ENCODE measurements around the gene DYNLT4. TPM values are rescaled to one million over a fixed set of nuclear protein-coding genes. Genes with fewer than 3 reads are reported as not detected.

Gene DYNLT4
- total and polyA plus RNA-seq, 2 donors (not counting 3 experiments of a cell fraction or from before 2014, with no cell fraction given): 0.46 to 0.62 TPM

- no TSS peak for BruUV-seq (replicated peaks)
- no peak overlapping the region for H3K9ac ChIP-seq (replicated peaks; ENCODE audit: extremely low read depth, insufficient read depth, low read length)
- ChIA-PET POLR2A (no interaction called here), CTCF (interaction anchor here (2.5 kb wide), 1 partner anchor 32 kb away, joined by 9 read pairs; the partner anchor contains the start of gene PLK3)
- TF ChIP-seq MAX (IDR thresholded peaks at IDR 0.05; ENCODE audit: insufficient read depth, insufficient read length): no peak
- FAIRE-seq: no peak
- no peak overlapping the region for H2AFZ ChIP-seq (ENCODE audit: low read depth, low read length)
- no peaks in the 10 kb centered on the region for H3K36me3 ChIP-seq (ENCODE audit: control insufficient read depth in 2 of 2, extremely low read depth in 1 of 2, insufficient read depth in 2 of 2, low read length in 2 of 2)
- H3K9me1 ChIP-seq (replicated peaks; ENCODE audit: control insufficient read depth, extremely low read depth, insufficient read depth, low read length): no peaks in the 10 kb centered on the region
- H3K4me1 ChIP-seq (ENCODE audit: control insufficient read depth, extremely low read depth, insufficient read depth, low read length): no peaks in the 10 kb centered on the region
- intact Hi-C loops (cut with micrococcal nuclease) (loop anchor here (10.0 kb wide), 1 partner anchor 663 kb away; the partner anchor contains the start of gene TESK2), dilution Hi-C loops (cut with MboI; ENCODE audit: extremely low pct_ligation_motif_present, low sequenced_read_pairs) (no loop called here)
- no peak for DNase-seq (ENCODE audit: low read depth, low spot score)
- H3K4me3 ChIP-seq (replicated peaks in 1 of 3; ENCODE audit: insufficient read depth in 1 of 3, low read depth in 1 of 3, low read length in 3 of 3): no peak overlapping the region
- no peaks in the 10 kb centered on the region for H4K20me1 ChIP-seq (replicated peaks; ENCODE audit: control insufficient read depth, extremely low read depth, insufficient read depth, low read length)
- no peak overlapping the region for H3K4me2 ChIP-seq (ENCODE audit: insufficient read depth, low read length)
- no peaks in the 10 kb centered on the region for H3K27me3 ChIP-seq (ENCODE audit: control insufficient read depth in 2 of 2, insufficient read depth in 2 of 2, low read length in 2 of 2)
- no peaks in the 10 kb centered on the region for H3K9me3 ChIP-seq (replicated peaks; ENCODE audit: control insufficient read depth, insufficient read depth, low read length)
- H3K27ac ChIP-seq (ENCODE audit: insufficient read depth, low read depth, low read length): no peak overlapping the region
- H3K79me2 ChIP-seq (ENCODE audit: control insufficient read depth, insufficient read depth, low read length): no peaks in the 10 kb centered on the region
Observed at GRCh38 chr1:44832056-44832705, 25.0 kb upstream of the DYNLT4 start.

- no peak overlapping the region for H3K4me2 ChIP-seq (ENCODE audit: insufficient read depth, low read length)
- H4K20me1 ChIP-seq (replicated peaks; ENCODE audit: control insufficient read depth, extremely low read depth, insufficient read depth, low read length): no peaks in the 10 kb centered on the region
- TF ChIP-seq MYC (IDR thresholded peaks at IDR 0.05; ENCODE audit: low read depth, low read length) (no peak), JUN (IDR thresholded peaks at IDR 0.05; ENCODE audit: borderline replicate concordance, insufficient read depth, insufficient read length, low read depth) (no peak), MAX (IDR thresholded peaks at IDR 0.05; ENCODE audit: insufficient read depth, insufficient read length) (no peak), POLR2A (IDR thresholded peaks at IDR 0.05; ENCODE audit: low read depth, low read length) (no peak), EZH2 (IDR thresholded peaks at IDR 0.05; ENCODE audit: borderline replicate concordance, low read depth, low read length, severe bottlenecking) (no peak), GATA2 (IDR thresholded peaks at IDR 0.05; ENCODE audit: insufficient read depth, insufficient read length, low read depth, low read length) (no peak), CTCF (IDR thresholded peaks at IDR 0.05; ENCODE audit: extremely low read depth in 1 of 2, insufficient read depth in 1 of 2, low read depth in 1 of 2, low read length in 2 of 2) (no peak), FOS (IDR thresholded peaks at IDR 0.05; ENCODE audit: borderline replicate concordance, insufficient read depth, low read length) (no peak), POLR2AphosphoS5 (IDR thresholded peaks at IDR 0.05; ENCODE audit: insufficient read depth, low read depth, low read length) (no peak)
- no peak overlapping the region for H3K4me3 ChIP-seq (replicated peaks in 1 of 3; ENCODE audit: insufficient read depth in 1 of 3, low read depth in 1 of 3, low read length in 3 of 3)
- no peaks in the 10 kb centered on the region for H3K36me3 ChIP-seq (ENCODE audit: control insufficient read depth in 2 of 2, extremely low read depth in 1 of 2, insufficient read depth in 2 of 2, low read length in 2 of 2)
- no peak for DNase-seq (ENCODE audit: low read depth, low spot score)
- no peaks in the 10 kb centered on the region for H3K9me3 ChIP-seq (replicated peaks; ENCODE audit: control insufficient read depth, insufficient read depth, low read length)
- H3K4me1 ChIP-seq (ENCODE audit: control insufficient read depth, extremely low read depth, insufficient read depth, low read length): no peaks in the 10 kb centered on the region
- intact Hi-C loops (cut with micrococcal nuclease) (loop anchor here (10.0 kb wide), 1 partner anchor 663 kb away; the partner anchor contains the start of gene TESK2), dilution Hi-C loops (cut with MboI; ENCODE audit: extremely low pct_ligation_motif_present, low sequenced_read_pairs) (no loop called here)
- no peaks in the 10 kb centered on the region for H3K9me1 ChIP-seq (replicated peaks; ENCODE audit: control insufficient read depth, extremely low read depth, insufficient read depth, low read length)
- POLR2A ChIA-PET: no interaction called here
- H3K79me2 ChIP-seq (ENCODE audit: control insufficient read depth, insufficient read depth, low read length): no peaks in the 10 kb centered on the region
- no peak overlapping the region for H3K27ac ChIP-seq (ENCODE audit: insufficient read depth, low read depth, low read length)
- no TSS peak for BruUV-seq (replicated peaks)
- H3K27me3 ChIP-seq (ENCODE audit: control insufficient read depth in 2 of 2, insufficient read depth in 2 of 2, low read length in 2 of 2): no peaks in the 10 kb centered on the region
- no peak overlapping the region for H3K9ac ChIP-seq (replicated peaks; ENCODE audit: extremely low read depth, insufficient read depth, low read length)
- FAIRE-seq: no peak
- no peak overlapping the region for H2AFZ ChIP-seq (ENCODE audit: low read depth, low read length)
- CTCF ChIA-PET: interaction anchor here (1.2 to 2.5 kb wide), 2 partner anchors 31 to 471 kb away, joined by 3 to 9 read pairs; partner anchors contain the start of gene PLK3
Observed at GRCh38 chr1:44831516-44831915, 24.4 kb upstream of the DYNLT4 start.
